ENCODE results near the gene SLC9A7.

GRCh38 chrX:46576458-46576857 lies 182.5 kb downstream of the SLC9A7 start:
- no peak for TF ChIP-seq GATA1 (IDR thresholded peaks at IDR 0.05; ENCODE audit: low read depth, low read length)
- no peak for TF ChIP-seq POLR2A (IDR thresholded peaks at IDR 0.05; ENCODE audit: low read length)

Data from erythroblast (primary cell).